ENCODE data around the gene TANGO2.
A peak's percentile ranks its signal among the peaks of the same experiment; 100 is the strongest.

Gene TANGO2

DNA sequence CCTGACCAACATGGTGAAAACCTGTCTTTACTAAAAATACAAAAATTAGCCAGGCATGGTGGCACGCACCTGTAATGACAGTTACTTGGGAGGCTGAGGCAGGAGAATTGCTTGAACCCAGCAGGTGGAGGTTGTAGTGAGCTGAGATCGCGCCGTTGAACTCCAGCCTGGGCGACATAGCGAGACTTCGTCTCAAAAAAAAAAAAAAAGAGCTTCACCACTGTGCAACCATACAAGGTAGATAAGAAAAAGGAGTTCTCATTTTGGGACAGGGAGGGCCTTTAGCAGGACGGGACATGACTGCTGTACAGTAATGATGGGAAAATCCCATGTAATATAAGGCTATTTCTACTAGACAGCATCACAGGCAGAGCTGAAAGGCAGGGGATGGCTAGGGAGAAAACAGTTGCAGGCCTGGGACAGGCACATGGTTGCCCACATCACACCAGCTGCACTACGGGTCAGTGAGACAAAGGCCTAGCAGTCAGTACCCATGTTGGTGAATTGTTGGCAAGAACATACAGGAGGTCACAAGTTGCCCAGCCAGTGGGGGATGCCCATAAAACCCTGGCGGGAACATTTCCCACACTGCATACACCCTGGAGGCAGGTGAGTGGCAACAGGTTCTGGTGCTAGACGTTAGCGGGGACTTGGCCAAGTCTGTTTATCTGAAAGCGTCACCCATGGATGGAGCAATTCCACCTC lies 5.4 kb downstream of the TANGO2 start:
- no peak overlapping the region for H3K9ac ChIP-seq (ENCODE audit: low read length)
- peaks cover 5% of the 10 kb centered on the region for H3K36me3 ChIP-seq (ENCODE audit: control insufficient read depth, insufficient read depth, low read length, severe bottlenecking)
- no peak overlapping the region for H3K4me3 ChIP-seq (ENCODE audit: low read length)
- H3K27me3 ChIP-seq (replicated peaks; ENCODE audit: control insufficient read depth, insufficient read depth, low read length), result no peaks in the 10 kb centered on the region
- H3K4me1 ChIP-seq (ENCODE audit: control insufficient read depth, insufficient read depth, low read length), result peaks cover 13% of the 10 kb centered on the region
- no peak for DNase-seq (ENCODE audit: low read depth)
- H3K9me3 ChIP-seq (ENCODE audit: control insufficient read depth, low read length), result no peaks in the 10 kb centered on the region

- no peak for DNase-seq (ENCODE audit: low read depth)
- no peaks in the 10 kb centered on the region for H3K27me3 ChIP-seq (replicated peaks; ENCODE audit: control insufficient read depth, insufficient read depth, low read length)
- H3K4me3 ChIP-seq (ENCODE audit: low read length), result no peak overlapping the region
- no peak overlapping the region for H3K9ac ChIP-seq (ENCODE audit: low read length)
- no peaks in the 10 kb centered on the region for H3K9me3 ChIP-seq (ENCODE audit: control insufficient read depth, low read length)
- H3K36me3 ChIP-seq (ENCODE audit: control insufficient read depth, insufficient read depth, low read length, severe bottlenecking), result peaks cover 11% of the 10 kb centered on the region
- H3K4me1 ChIP-seq (ENCODE audit: control insufficient read depth, insufficient read depth, low read length), result peaks cover 7% of the 10 kb centered on the region
These were observed 6.2 kb downstream of the TANGO2 start for GRCh38 chr22:20026996-20027601.

- Histone ChIP-seq H3K9me3 (ENCODE audit: control insufficient read depth, low read length) (no peaks in the 10 kb centered on the region), H3K9ac (ENCODE audit: low read length) (no peak overlapping the region), H3K4me3 (ENCODE audit: low read length) (no peak overlapping the region), H3K27me3 (replicated peaks; ENCODE audit: control insufficient read depth, insufficient read depth, low read length) (no peaks in the 10 kb centered on the region), H3K4me1 (ENCODE audit: control insufficient read depth, insufficient read depth, low read length) (peaks cover 7% of the 10 kb centered on the region), H3K36me3 (ENCODE audit: control insufficient read depth, insufficient read depth, low read length, severe bottlenecking) (peaks cover 15% of the 10 kb centered on the region)
- peak; percentile 31 for DNase-seq (ENCODE audit: low read depth)
These were observed 7.3 kb downstream of the TANGO2 start for GRCh38 chr22:20027966-20028854.

GRCh38 chr22:20028855-20029549 lies 8.1 kb downstream of the TANGO2 start:
- Histone ChIP-seq H3K27me3 (replicated peaks; ENCODE audit: control insufficient read depth, insufficient read depth, low read length) (no peaks in the 10 kb centered on the region), H3K4me1 (ENCODE audit: control insufficient read depth, insufficient read depth, low read length) (peaks cover 13% of the 10 kb centered on the region), H3K9me3 (ENCODE audit: control insufficient read depth, low read length) (no peaks in the 10 kb centered on the region)

DNA sequence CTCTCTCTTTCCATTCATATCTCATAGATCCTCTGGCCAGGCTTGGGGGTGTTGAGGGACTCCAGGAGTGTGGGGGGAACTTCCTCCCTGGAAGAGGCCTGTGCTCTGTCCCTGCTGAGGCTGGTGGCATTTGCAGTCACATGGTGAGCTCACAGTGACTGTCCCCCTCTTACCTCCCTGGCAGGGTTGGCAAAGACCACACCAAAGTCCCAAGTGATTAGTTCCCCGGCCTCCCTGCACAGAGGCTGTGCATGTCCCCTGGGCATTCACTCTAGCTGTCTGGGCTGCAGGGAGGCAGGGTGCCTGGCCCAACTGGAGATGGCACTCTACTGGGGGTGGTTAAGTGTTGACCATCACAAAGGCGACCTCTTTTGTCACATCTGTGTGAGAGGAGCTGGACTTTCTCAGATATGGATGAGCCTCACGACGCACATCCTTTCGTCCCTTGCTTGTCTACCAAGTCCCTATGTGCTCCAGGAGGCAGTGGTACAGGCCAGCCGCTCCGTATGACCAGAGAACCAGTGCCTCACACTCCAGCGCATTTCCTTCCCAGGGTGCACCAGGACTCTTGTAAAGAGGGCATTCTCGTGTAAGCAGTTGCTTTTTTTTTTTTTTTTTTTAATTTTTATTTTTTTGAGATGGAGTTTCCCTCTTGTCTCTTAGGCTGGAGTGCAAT lies 8.8 kb downstream of the TANGO2 start:
- DNase-seq (ENCODE audit: low read depth), result no peak
- no peaks in the 10 kb centered on the region for H3K9me3 ChIP-seq (ENCODE audit: control insufficient read depth, low read length)
- no peak overlapping the region for H3K9ac ChIP-seq (ENCODE audit: low read length)
- H3K36me3 ChIP-seq (ENCODE audit: control insufficient read depth, insufficient read depth, low read length, severe bottlenecking), result peaks cover 15% of the 10 kb centered on the region
- no peak overlapping the region for H3K4me3 ChIP-seq (ENCODE audit: low read length)
- no peaks in the 10 kb centered on the region for H3K27me3 ChIP-seq (replicated peaks; ENCODE audit: control insufficient read depth, insufficient read depth, low read length)
- H3K4me1 ChIP-seq (ENCODE audit: control insufficient read depth, insufficient read depth, low read length), result peaks cover 13% of the 10 kb centered on the region

More at GRCh38 chr22:20028855-20029549, 8.1 kb downstream of the TANGO2 start:
- Histone ChIP-seq H3K4me3 (ENCODE audit: low read length) (no peak overlapping the region), H3K9ac (ENCODE audit: low read length) (no peak overlapping the region), H3K36me3 (ENCODE audit: control insufficient read depth, insufficient read depth, low read length, severe bottlenecking) (peaks cover 15% of the 10 kb centered on the region)
- DNase-seq (ENCODE audit: low read depth), result no peak

- H3K4me3 ChIP-seq (ENCODE audit: low read length), result no peak overlapping the region
These were observed 11.0 kb downstream of the TANGO2 start for GRCh38 chr22:20031732-20032406.

GRCh38 chr22:20032407-20032991 lies 11.6 kb downstream of the TANGO2 start:
- DNase-seq (ENCODE audit: low read depth), result no peak

More at GRCh38 chr22:20031732-20032406, 11.0 kb downstream of the TANGO2 start:
- peaks cover 15% of the 10 kb centered on the region for H3K36me3 ChIP-seq (ENCODE audit: control insufficient read depth, insufficient read depth, low read length, severe bottlenecking)
- peaks cover 13% of the 10 kb centered on the region for H3K4me1 ChIP-seq (ENCODE audit: control insufficient read depth, insufficient read depth, low read length)
- H3K9ac ChIP-seq (ENCODE audit: low read length), result no peak overlapping the region
- H3K27me3 ChIP-seq (replicated peaks; ENCODE audit: control insufficient read depth, insufficient read depth, low read length), result no peaks in the 10 kb centered on the region
- no peaks in the 10 kb centered on the region for H3K9me3 ChIP-seq (ENCODE audit: control insufficient read depth, low read length)
- DNase-seq (ENCODE audit: low read depth), result no peak

GRCh38 chr22:20033045-20033706 lies 12.3 kb downstream of the TANGO2 start:
- Histone ChIP-seq H3K9me3 (ENCODE audit: control insufficient read depth, low read length) (no peaks in the 10 kb centered on the region), H3K27me3 (replicated peaks; ENCODE audit: control insufficient read depth, insufficient read depth, low read length) (no peaks in the 10 kb centered on the region), H3K9ac (ENCODE audit: low read length) (no peak overlapping the region), H3K4me1 (ENCODE audit: control insufficient read depth, insufficient read depth, low read length) (peaks cover 13% of the 10 kb centered on the region), H3K4me3 (ENCODE audit: low read length) (no peak overlapping the region), H3K36me3 (ENCODE audit: control insufficient read depth, insufficient read depth, low read length, severe bottlenecking) (peaks cover 28% of the 10 kb centered on the region)
- DNase-seq (ENCODE audit: low read depth), result no peak

More at GRCh38 chr22:20032407-20032991, 11.6 kb downstream of the TANGO2 start:
- Histone ChIP-seq H3K9ac (ENCODE audit: low read length) (no peak overlapping the region), H3K9me3 (ENCODE audit: control insufficient read depth, low read length) (no peaks in the 10 kb centered on the region), H3K27me3 (replicated peaks; ENCODE audit: control insufficient read depth, insufficient read depth, low read length) (no peaks in the 10 kb centered on the region), H3K4me3 (ENCODE audit: low read length) (no peak overlapping the region), H3K36me3 (ENCODE audit: control insufficient read depth, insufficient read depth, low read length, severe bottlenecking) (peaks cover 21% of the 10 kb centered on the region), H3K4me1 (ENCODE audit: control insufficient read depth, insufficient read depth, low read length) (peaks cover 13% of the 10 kb centered on the region)

DNA sequence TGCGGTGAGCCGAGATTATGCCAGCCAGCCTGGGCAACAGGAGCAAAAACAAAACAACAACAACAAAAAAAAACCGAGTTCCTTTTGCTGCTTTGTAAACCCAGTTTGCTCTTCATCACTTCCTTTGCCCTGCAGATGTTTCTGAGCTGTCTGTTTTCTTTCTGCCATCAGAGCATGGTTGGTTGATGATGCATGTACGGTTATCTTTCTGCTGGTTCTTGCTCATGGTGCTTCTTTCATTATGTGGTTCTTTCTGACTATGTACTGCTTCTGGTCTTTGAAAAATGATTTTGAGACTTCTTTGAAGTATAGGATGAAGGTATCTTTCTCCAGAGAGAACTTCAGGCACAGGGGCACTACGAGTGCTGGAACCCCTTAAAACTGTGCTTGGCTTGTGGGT lies 13.2 kb downstream of the TANGO2 start:
- no peak overlapping the region for H3K4me3 ChIP-seq (ENCODE audit: low read length)

More for the DNA sequence above, 13.2 kb downstream of the TANGO2 start:
- Histone ChIP-seq H3K4me1 (ENCODE audit: control insufficient read depth, insufficient read depth, low read length) (peaks cover 13% of the 10 kb centered on the region), H3K9me3 (ENCODE audit: control insufficient read depth, low read length) (no peaks in the 10 kb centered on the region), H3K9ac (ENCODE audit: low read length) (no peak overlapping the region), H3K36me3 (ENCODE audit: control insufficient read depth, insufficient read depth, low read length, severe bottlenecking) (peaks cover 34% of the 10 kb centered on the region), H3K27me3 (replicated peaks; ENCODE audit: control insufficient read depth, insufficient read depth, low read length) (no peaks in the 10 kb centered on the region)
- DNase-seq (ENCODE audit: low read depth), result no peak

Measured in adipocyte (in vitro differentiated cells).